Measurements from ENCODE around the gene ZNF536. TPM values are rescaled to one million over a fixed set of nuclear protein-coding genes. Genes with fewer than 3 reads are reported as not detected.

Gene ZNF536
- total and polyA plus RNA-seq, 2 of the 13 experiments (the other 11 are each of a cell fraction or from before 2014, with no cell fraction given) = not detected

DNA sequence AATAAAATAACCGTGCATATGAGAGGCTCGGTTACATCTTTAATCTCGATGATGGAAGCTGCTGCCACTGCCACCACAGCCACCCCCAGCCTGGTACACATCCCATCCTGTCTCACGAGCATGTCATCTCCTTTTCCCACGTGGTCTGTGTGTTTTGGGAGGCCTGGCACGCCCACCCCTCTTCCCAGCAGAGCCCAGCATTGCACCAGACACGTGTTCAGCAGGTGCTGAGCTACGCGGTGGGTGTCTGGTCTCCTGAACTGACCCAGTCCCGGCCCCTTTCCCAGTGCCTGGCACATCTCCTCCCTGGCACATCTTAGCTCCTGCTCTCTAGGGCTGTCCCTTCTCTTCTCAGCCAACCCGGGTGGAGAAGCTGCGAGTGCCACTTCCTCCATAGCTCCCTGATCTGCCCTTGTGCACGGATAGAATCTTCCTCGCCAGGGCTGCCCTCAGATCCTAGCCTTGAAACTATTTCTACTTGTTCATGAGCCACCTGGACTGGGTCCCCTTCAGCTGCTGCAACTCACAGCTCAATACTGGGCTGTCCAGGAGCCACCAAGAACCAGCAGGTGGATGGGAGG is 36.8 kb upstream of the ZNF536 start:
- in situ Hi-C loops (cut with HindIII; ENCODE audit: extremely low pct_ligation_motif_present, low pct_unique_long_range_greater_than_20kb) = no loop called here
- no peak overlapping the region for H3K4me2 ChIP-seq (ENCODE audit: low read depth, low read length)
- FAIRE-seq (no peak), DNase-seq (ENCODE audit: low spot score) (no peak), ATAC-seq (no peak)
- POLR2A ChIA-PET = no interaction called here
- intact Hi-C loops (cut with micrococcal nuclease; ENCODE audit: unreplicated experiment) = no loop called here
- no peak overlapping the region for H3K9ac ChIP-seq (ENCODE audit: insufficient read depth, low read depth, low read length)
- H3K9me3 ChIP-seq (ENCODE audit: low read length) = no peaks in the 10 kb centered on the region
- CTCF ChIA-PET (ENCODE audit: low intra/inter-chr PET ratio, low total read pairs) = no interaction called here
- H3K27me3 ChIP-seq (ENCODE audit: control insufficient read depth in 1 of 2, insufficient read depth in 2 of 2, low read length in 2 of 2) = peaks cover 1 to 4% of the 10 kb centered on the region in 2 experiments; a peak in 4 of 5 replicates
- H3K79me2 ChIP-seq (ENCODE audit: insufficient read depth, low read length) = no peaks in the 10 kb centered on the region
- no peak overlapping the region for H3K27ac ChIP-seq (ENCODE audit: extremely low read length, insufficient read depth, low read length)
- H3K4me1 ChIP-seq (ENCODE audit: insufficient read depth, low read length) = no peaks in the 10 kb centered on the region
- H2AFZ ChIP-seq (ENCODE audit: low read length) = no peak overlapping the region
- H3K36me3 ChIP-seq (replicated peaks in 1 of 2; ENCODE audit: control insufficient read depth in 1 of 2, insufficient read depth in 2 of 2, low read length in 2 of 2) = no peaks in the 10 kb centered on the region
- 9% methylated on average over 11 of the region's 14 CpGs for WGBS (ENCODE audit: low lambda C conversion rate)
- TF ChIP-seq DNMT1 (CRISPR knock-in tag; IDR thresholded peaks at IDR 0.05) = no peak
- TF ChIP-seq, protein P1, sequence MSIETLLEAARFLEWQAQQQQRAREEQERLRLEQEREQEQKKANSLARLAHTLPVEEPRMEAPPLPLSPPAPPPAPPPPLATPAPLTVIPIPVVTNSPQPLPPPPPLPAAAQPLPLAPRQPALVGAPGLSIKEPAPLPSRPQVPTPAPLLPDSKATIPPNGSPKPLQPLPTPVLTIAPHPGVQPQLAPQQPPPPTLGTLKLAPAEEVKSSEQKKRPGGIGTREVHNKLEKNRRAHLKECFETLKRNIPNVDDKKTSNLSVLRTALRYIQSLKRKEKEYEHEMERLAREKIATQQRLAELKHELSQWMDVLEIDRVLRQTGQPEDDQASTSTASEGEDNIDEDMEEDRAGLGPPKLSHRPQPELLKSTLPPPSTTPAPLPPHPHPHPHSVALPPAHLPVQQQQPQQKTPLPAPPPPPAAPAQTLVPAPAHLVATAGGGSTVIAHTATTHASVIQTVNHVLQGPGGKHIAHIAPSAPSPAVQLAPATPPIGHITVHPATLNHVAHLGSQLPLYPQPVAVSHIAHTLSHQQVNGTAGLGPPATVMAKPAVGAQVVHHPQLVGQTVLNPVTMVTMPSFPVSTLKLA (IDR thresholded peaks at IDR 0.05) = peak; percentile 91
- no peaks in the 10 kb centered on the region for H4K20me1 ChIP-seq (ENCODE audit: insufficient read depth, low read length)
- no TSS peak for BruUV-seq (replicated peaks)
- H3K4me3 ChIP-seq (replicated peaks in 1 of 3; ENCODE audit: insufficient read depth in 1 of 3, low read depth in 2 of 3, low read length in 3 of 3) = no peak overlapping the region

DNA sequence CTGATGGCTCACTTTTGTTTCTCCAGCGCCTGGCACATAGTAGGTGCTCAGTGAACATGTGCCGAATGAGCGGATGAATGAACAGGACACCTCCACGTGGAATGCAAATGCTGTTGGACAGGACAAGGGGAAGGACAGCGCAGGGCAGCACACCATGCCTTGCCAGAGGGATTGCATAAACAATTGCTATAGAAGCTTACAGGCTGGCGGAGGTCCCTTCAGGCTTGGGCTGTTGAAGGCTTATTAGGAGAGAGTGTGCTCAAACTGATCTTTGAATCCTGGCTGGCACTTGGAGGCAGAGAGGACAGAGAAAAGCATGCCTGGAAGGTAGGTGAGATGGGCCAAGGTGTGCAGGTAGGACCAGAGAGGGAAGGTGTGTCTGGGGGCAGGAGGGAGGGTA is 35.9 kb upstream of the ZNF536 start:
- FAIRE-seq (no peak), ATAC-seq (no peak), DNase-seq (ENCODE audit: low spot score) (no peak)
- Histone ChIP-seq H3K36me3 (replicated peaks in 1 of 2; ENCODE audit: control insufficient read depth in 1 of 2, insufficient read depth in 2 of 2, low read length in 2 of 2) (no peaks in the 10 kb centered on the region), H2AFZ (ENCODE audit: low read length) (no peak overlapping the region), H3K27me3 (ENCODE audit: control insufficient read depth in 1 of 2, insufficient read depth in 2 of 2, low read length in 2 of 2) (peaks cover 1 to 7% of the 10 kb centered on the region in 2 experiments; a peak in 4 of 5 replicates), H3K27ac (ENCODE audit: extremely low read length, insufficient read depth, low read length) (no peak overlapping the region), H3K9ac (ENCODE audit: insufficient read depth, low read depth, low read length) (no peak overlapping the region), H3K4me3 (replicated peaks in 1 of 3; ENCODE audit: insufficient read depth in 1 of 3, low read depth in 2 of 3, low read length in 3 of 3) (no peak overlapping the region), H3K9me3 (ENCODE audit: low read length) (no peaks in the 10 kb centered on the region), H4K20me1 (ENCODE audit: insufficient read depth, low read length) (no peaks in the 10 kb centered on the region), H3K4me1 (ENCODE audit: insufficient read depth, low read length) (no peaks in the 10 kb centered on the region), H3K79me2 (ENCODE audit: insufficient read depth, low read length) (no peaks in the 10 kb centered on the region), H3K4me2 (ENCODE audit: low read depth, low read length) (no peak overlapping the region)
- CTCF ChIA-PET (ENCODE audit: low intra/inter-chr PET ratio, low total read pairs) = no interaction called here
- TF ChIP-seq ZSCAN12 (CRISPR knock-in tag; IDR thresholded peaks at IDR 0.05) (no peak), CAMTA2 (CRISPR knock-in tag; IDR thresholded peaks at IDR 0.05; ENCODE audit: borderline replicate concordance) (no peak)
- TF ChIP-seq, protein P2, sequence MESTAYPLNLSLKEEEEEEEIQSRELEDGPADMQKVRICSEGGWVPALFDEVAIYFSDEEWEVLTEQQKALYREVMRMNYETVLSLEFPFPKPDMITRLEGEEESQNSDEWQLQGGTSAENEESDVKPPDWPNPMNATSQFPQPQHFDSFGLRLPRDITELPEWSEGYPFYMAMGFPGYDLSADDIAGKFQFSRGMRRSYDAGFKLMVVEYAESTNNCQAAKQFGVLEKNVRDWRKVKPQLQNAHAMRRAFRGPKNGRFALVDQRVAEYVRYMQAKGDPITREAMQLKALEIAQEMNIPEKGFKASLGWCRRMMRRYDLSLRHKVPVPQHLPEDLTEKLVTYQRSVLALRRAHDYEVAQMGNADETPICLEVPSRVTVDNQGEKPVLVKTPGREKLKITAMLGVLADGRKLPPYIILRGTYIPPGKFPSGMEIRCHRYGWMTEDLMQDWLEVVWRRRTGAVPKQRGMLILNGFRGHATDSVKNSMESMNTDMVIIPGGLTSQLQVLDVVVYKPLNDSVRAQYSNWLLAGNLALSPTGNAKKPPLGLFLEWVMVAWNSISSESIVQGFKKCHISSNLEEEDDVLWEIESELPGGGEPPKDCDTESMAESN (CRISPR knock-in tag; conservative IDR thresholded peaks at IDR 0.05) = no peak
- BruUV-seq (replicated peaks) = no TSS peak
- intact Hi-C loops (cut with micrococcal nuclease; ENCODE audit: unreplicated experiment) (no loop called here), in situ Hi-C loops (cut with HindIII; ENCODE audit: extremely low pct_ligation_motif_present, low pct_unique_long_range_greater_than_20kb) (no loop called here)
- POLR2A ChIA-PET = no interaction called here
- WGBS (ENCODE audit: low lambda C conversion rate) = 37% methylated on average over 4 of the region's 6 CpGs
